ENCODE measurements around the gene PREB.
A peak's percentile ranks its signal among the peaks of the same experiment; 100 is the strongest.

PREB gene

DNA sequence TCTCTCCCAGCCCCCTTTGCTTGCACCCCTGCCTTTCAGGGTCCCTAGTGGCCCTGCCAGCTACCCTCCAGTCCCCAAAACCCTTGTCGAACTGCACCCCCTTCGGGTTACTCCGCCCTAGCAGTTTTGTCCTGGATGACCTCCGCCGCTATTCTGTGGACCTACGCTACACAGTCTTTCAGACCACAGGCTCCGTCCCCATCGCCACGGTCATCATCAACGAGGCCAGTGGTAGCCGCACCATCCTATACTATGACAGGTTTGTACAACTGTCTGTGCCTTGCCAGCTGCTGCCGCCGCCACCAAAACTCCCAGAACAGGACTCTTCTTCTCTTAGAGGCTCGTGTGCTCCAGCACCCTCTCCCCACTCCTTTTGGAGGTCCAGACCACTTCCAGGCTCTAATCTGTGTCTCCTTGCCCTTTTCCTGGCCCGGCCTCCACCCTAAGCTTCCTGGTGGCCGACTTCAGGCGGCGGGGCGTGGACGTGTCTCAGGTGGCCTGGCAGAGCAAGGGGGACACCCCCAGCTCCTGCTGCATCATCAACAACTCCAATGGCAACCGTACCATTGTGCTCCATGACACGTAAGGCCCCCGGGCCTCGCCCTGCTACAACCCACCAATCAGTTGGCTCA, 40.0 kb downstream of the PREB start:
- DNase-seq = no peak

DNA sequence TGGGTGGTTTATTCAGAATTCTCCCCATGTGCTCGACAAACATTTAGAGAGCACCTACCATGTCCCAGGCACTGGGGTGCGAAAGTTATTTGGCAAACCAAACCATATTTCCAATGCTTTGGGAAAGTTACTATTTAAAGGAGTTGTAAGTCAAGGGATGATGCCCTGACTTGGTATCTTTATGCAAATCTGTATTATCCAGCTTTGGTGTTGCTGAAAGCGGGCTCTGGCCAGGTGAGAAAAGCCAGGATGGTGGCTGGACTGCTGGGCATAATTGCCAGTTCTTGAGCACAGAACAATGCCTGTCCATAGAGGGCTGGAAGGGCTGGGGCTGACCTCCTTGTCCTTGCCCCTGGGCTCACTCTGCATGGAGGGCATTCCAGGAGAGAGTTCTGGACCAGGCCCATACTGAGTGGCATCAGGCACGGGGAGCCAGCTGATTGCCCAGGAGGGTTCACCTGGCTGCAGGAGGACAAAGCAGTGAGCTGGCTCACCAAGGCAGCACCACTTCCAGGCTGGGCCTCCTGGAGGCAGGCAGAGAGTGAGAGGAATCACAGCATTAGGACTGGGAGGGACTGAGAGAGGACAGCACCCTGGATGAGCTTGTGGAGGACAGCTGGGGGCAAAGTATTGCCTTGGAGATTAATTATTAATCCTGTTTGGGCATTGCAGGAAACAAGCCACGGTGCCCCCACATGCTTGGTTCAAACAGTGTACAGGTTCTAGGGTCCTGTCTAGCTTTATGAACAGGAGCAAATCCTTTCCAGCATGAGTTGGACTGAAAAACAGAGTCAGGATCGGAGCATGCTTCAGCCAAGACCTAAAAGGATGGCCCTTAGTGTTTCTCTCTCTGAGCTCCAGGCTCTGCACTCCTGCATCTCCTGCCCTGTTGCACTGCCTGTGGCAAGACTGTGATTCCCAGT, 40.7 kb downstream of the PREB start:
- DNase-seq = no peak

DNA sequence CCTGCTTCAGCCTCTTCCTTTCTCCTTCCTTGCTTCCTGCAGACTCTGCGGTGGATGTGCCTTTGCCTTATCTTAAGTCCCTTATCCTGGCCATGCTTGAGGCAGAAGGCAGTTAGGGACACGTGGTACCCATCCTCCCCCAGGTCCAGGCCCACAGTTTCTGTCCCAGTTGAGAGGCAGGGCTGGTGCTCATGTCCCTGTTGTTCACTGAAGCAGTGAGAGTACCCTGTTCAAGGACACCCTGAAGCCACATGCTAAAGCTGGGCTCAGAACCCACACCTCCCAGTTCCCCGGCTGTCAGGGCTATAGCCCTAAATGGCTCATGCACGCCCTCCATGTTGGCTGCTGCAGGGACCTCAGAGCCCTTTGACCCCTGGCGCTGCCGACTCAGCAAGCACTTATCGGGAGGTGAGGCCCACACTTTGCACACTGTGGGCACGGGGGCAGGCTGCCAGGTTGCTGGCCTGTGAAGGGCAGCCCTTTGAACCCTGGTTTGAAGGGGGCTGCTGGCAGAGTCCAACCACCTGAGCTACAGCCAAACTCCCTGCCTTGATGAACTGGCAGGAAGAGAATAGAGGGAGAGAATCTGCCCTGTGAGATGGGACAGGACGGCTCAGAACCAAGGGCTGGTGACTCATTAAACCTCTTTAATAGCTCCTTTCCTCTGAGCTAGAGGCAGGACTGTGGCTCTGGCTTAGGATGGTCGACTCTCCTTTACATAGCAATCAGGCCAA, 41.6 kb downstream of the PREB start:
- no peak for DNase-seq

DNA sequence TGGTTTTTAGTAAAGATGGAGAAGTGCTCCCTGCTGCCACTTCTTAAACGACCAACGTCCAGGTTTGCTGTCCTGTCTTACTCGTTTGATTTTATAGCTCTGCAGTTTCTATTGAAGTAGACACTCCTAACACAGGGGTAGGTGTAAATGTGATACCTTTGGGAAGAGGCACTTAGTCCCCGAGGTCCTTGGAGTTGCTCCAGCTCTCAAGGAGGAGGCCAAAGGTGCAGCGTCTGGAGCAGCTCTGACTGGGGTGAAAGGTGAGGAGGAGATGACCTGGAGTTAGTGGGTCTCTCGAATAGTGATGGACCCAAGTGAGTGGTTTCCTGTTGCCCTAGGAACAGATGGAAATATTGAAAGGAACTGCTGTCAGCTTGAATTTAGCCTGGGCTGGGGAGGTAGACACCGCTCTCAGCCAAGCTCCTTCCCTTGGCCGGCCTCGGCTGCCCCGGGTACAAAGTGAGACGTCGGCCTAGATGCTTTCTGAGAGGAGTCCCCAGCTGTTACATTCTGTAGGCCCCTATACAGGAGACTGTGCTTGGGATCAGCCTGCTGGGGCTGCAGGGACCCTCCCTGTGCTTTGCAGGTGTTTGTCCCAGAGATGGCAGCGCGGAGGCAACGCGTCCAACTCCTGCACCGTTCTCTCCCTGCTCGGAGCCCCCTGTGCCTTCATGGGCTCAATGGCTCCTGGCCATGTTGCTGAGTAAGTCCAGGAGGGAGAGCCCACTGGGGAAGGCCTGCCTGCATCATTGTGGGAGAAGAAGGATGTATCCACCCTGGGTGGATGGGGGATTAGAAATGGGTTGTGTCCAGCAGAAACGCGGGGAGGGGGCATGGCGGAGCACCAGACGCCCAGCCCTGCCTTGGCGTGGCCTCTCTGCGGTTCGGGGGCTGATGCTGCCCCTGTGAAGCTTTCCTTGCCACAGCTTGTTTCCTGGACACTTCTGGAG, 42.4 kb downstream of the PREB start:
- no peak for DNase-seq

DNA sequence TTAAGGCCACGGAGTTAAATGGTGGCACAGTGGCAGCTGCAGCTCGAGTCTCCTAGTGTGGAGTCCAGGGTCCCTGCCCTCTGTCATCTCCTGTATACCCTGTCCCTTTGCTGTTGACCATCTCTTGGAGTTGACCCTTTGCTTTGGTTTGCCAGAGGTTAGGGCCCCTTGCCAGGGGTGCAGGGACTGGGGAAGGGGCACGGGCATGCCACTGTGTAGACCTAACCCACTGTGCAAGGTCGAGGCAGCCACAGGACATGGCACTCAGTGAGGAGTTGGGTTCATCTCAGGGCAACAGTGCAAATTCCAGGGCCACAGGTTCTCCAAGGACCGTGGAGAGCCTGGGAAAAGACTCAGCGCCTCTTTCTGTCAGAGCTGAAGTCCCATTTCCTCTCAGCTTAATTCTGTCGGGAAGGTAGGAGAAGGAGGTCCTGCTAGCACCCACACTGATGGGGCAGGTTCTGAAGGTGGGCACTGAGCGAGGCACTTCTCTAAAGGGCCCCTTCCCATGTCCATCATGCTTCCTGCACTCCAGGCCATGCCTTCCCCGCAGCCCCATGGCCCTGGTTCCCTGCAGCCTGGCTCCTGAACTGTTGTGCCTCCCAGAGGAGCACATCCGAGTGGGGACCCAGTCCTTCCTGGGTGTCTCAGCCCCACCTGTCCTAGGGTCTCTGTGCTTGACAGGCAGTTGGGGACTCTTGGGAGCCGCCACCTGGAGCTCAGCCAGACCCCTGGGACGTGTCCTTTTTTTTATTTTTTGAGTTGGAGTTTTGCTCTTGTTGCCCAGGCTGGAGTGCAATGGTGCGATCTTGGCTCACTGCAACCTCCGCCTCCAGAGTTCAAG, 45.1 kb downstream of the PREB start:
- no peak for DNase-seq

DNA sequence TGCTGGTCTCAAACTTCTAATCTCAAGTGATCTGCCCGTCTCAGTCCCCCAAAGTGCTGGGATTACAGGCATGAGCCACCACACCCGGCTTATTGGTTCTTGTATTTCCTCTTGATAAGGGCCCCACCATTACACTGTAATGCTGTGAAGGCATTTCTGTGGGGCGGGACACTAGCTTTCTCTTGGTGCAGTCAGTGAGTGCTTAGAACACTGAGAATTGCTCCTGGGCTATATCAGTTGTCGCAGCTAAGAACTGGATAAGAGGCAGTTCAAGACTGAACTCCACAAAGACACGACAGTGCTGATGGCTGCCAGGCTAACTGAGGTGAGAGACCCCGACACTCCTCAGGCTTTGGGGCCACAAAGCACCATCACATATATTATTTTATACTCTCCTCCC, 45.8 kb downstream of the PREB start:
- DNase-seq = no peak

DNA sequence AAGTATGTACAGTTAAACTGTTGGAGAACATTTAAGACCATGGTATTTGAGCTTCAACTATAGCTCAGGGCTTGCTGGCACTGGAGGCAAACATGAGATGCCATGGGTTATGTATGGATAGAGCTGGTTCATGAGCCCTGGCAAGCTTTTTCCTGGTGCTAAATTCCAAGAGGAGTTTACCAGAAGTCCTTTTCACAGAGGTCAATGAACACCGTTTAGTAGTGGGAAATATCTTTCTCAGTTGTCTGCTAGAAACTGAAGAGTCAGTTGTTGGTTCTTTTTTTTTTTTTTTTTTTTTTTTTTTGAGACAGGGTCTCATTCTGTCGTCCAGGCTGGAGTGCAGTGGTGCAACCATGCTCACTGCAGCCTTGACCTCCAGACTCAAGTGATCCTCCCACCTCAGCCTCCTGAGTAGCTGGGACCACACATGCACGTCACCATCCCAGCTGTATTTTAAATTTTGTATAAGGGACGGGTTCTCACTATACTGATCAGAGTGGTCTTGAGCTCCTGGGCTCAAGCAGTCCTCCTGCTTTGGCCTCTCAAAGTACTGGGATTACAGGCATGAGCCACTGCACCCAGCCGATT, 46.5 kb downstream of the PREB start:
- DNase-seq = no peak

DNA sequence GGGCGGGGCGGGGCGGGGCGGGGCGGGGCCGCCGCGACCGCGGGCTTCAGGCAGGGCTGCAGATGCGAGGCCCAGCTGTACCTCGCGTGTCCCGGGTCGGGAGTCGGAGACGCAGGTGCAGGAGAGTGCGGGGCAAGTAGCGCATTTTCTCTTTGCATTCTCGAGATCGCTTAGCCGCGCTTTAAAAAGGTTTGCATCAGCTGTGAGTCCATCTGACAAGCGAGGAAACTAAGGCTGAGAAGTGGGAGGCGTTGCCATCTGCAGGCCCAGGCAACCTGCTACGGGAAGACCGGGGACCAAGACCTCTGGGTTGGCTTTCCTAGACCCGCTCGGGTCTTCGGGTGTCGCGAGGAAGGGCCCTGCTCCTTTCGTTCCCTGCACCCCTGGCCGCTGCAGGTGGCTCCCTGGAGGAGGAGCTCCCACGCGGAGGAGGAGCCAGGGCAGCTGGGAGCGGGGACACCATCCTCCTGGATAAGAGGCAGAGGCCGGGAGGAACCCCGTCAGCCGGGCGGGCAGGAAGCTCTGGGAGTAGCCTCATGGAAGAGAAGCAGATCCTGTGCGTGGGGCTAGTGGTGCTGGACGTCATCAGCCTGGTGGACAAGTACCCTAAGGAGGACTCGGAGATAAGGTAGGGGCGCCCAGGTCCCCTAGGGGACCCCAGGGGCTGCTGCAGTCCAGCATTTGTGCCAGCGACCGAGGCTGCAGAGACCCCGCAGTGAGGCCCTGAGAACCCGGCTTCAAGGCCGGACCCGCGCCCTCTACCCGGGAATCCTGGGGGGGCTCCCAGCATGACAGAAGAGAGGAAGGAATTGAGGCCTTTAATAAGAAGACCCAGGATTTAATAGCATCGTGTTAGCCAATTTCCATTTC, 47.5 kb downstream of the PREB start, which contains the start of gene KHK:
Gene KHK, plus strand, starts transcription at position 49 of the 870 bp plus-strand sequence. Its CDS starts 488 bp downstream, at position 537.
- DNase-seq = no peak

DNA sequence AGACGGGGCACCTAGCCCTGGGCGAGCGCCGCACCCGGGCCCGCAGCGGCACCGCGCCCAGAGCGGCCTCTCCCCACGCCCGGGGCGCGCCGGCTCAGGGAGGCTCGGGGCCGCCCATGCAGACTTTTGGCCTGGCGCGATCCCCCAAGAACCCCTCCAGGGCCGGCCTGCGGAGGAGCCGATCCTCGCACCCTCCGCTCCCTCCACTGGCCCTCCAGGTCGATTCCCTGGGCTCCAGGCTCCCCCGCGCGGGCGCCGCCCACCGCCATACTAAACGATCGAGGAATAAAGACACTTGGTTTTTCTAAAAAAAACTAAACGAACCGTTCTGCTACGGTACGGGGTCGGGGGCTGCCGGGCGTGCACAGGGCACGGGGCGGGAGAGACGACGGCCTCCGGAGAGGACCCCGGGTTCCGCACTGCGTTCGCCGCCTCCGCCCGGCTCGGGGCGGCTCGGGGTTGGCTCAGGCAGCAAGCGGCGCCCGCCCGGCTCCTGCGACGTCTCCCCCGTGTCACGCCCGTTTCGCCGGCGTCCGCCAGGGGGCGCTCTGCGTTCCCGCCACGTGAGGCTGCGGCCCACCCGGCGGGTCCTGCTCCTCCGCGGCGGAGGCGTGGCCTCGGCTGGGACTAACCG, 48.2 kb downstream of the PREB start:
- DNase-seq = peak; percentile 80

DNA sequence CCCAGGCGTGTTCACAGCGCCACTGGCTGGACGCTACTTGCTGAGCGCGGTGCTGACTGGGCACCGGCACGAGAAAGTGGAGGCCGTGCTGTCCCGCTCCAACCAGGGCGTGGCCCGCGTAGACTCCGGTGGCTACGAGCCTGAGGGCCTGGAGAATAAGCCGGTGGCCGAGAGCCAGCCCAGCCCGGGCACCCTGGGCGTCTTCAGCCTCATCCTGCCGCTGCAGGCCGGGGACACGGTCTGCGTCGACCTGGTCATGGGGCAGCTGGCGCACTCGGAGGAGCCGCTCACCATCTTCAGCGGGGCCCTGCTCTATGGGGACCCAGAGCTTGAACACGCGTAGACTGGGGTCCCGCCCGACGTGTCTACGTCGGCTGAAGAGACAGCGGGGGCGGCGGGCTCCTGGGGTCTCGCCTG, 48.8 kb downstream of the PREB start:
- DNase-seq = no peak

DNA sequence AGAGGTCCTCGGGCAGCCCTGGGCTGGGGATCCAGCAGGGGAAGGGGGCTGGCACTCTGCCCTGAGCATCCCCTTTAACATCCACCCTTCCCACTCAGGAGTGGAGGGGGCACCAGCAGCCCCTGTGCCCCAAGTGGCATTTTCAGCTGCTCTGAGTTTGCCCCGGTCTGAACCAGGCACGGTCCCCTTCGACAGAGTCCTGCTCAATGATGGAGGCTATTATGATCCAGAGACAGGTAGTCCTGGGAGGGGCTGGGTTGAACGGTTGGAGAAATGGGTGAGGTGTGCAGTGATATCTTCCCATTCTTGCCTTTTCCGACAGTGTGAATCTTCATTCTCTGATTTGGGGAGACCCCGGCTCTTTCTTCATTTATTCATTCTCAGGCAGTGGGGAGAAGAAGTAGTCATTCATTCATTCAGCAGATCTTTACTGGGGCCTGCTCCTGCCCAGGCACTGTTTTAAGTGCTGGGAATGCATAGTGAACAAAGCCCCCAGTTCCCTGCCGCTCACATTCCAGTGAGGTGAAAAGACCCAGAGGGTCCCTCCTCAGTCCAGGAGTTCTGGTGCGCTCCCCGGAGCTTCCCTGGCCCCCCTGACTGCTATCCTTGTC, 49.3 kb downstream of the PREB start:
- DNase-seq = no peak

DNA sequence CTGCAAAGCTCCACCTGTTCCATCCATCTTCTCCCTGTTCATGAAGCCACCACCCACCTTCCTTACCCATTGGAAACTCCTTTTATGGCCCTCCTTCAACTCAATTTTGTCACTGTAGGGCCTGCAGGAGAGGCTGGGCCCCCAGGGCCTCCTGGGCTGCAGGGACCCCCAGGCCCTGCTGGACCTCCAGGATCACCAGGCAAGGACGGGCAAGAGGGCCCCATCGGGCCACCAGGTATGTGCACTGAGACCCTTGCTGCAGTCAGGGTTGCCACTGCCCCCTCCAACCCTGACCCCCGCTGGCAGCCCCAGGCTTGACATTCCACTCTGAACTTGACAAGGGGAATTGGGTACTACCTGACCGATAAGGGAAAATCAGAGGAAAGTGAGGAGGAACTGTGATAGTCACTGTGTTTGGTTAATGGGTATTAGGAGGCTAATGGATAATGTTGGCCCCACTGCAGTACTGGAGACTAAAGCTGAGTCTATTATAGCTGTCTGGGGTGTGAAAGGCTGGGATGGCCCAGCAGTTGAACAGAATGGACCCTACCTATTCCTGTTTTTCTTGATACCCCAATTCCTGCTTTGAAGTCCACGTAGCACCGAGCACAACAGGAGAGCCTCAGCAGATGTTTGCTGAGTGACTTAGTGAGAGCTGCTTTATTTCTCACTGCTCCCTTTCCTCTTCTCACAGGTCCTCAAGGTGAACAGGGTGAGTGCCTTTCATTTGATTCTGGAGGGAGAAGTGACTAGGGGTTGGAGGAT, 50.0 kb downstream of the PREB start:
- DNase-seq = no peak

DNA sequence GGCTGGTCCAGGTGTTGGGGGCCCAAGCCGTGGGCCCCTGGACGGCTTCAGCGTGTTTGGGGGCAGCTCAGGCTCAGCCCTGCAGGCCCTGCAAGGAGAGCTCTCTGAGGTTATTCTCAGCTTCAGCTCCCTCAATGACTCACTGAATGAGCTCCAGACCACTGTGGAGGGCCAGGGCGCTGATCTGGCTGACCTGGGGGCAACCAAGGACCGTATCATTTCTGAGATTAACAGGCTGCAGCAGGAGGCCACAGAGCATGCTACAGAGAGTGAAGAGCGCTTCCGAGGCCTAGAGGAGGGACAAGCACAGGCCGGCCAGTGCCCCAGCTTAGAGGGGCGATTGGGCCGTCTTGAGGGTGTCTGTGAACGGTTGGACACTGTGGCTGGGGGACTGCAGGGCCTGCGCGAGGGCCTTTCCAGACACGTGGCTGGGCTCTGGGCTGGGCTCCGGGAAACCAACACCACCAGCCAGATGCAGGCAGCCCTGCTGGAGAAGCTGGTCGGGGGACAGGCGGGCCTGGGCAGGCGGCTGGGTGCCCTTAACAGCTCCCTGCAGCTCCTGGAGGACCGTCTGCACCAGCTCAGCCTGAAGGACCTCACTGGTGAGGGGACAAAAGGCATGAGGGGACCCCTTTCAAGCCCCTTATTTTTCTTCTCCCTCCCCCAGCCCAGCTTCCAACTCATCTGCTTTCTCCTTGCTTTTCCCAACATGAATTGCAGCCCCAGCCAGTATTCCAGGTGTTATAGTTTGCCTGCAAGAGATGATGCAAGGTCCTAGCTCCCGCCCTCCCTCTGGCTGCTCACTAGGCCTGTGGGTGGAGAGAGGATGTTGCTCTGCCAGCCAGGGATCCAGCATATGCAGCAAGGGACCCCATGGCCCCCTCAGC, 50.8 kb downstream of the PREB start:
- DNase-seq = no peak

DNA sequence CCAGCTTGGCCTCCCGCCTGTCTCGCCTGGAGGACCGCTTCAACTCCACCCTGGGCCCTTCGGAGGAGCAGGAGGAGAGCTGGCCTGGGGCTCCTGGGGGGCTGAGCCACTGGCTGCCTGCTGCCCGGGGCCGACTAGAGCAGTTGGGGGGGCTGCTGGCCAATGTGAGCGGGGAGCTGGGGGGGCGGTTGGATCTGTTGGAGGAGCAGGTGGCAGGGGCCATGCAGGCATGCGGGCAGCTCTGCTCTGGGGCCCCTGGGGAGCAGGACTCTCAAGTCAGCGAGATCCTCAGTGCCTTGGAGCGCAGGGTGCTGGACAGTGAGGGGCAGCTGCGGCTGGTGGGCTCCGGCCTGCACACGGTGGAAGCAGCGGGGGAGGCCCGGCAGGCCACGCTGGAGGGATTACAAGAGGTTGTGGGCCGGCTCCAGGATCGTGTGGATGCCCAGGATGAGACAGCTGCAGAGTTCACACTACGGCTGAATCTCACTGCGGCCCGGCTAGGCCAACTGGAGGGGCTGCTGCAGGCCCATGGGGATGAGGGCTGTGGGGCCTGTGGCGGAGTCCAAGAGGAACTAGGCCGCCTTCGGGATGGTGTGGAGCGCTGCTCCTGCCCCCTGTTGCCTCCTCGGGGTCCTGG, 51.5 kb downstream of the PREB start:
- DNase-seq = no peak

DNA sequence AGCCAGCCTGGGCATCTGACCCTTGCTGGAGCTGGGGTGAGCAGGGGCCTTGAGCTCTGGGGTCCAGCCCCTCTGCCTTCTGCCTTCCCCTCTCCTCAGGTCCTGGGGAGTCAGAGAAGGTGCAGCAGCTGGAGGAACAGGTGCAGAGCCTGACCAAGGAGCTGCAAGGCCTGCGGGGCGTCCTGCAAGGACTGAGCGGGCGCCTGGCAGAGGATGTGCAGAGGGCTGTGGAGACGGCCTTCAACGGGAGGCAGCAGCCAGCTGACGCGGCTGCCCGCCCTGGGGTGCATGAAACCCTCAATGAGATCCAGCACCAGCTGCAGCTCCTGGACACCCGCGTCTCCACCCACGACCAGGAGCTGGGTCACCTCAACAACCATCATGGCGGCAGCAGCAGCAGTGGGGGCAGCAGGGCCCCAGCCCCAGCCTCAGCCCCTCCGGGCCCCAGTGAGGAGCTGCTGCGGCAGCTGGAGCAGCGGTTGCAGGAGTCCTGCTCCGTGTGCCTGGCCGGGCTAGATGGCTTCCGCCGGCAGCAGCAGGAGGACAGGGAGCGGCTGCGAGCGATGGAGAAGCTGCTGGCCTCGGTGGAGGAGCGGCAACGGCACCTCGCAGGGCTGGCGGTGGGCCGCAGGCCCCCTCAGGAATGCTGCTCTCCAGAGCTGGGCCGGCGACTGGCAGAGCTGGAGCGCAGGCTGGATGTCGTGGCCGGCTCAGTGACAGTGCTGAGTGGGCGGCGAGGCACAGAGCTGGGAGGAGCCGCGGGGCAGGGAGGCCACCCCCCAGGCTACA, 52.3 kb downstream of the PREB start:
- no peak for DNase-seq

All from NCI-H1694 (cell line).